Pancreas (tissue), 10 donors: Measurements from ENCODE around the gene C8G. TPM values are rescaled to one million over a fixed set of nuclear protein-coding genes. Genes with fewer than 3 reads are reported as not detected.

ENCODE experiments used
- ATAC-seq, 4 donors: fragments of 200-7000 bp; cut with Tn5 transposase; one replicate each; pipeline versions ENCODE4 v1.8.0 to v1.9.1; 2020; ENCODE audit warnings: mild to moderate bottlenecking in 4 of 4, moderate library complexity in 4 of 4
- DNase-seq, 6 donors: peaks; one replicate each; pipeline ENCODE4 v3.0.0-alpha.2; 2020
- FAIRE-seq: peaks from 2 replicates; lab custom pipeline; 2012; peaks lifted over from hg19 to GRCh38; lab: Jason Lieb, UNC
- H3K27ac ChIP-seq, 4 donors: fragments of 200-600 bp; sonication (generic); 1 replicate in 3 of 4; 2 replicates in 1 of 4; pipeline versions ENCODE4 v1.5.0 to v1.8.0; 2020
- H3K27me3 ChIP-seq, 4 donors: fragments of 200-600 bp; one replicate each; pipeline ENCODE4 v1.8.0; 2021
- H3K36me3 ChIP-seq, 3 donors: fragments of 200-600 bp; sonication (generic) in 1 of 3; one replicate each; pipeline versions ENCODE4 v1.5.0 to v1.8.0; 2020 to 2021
- H3K4me1 ChIP-seq, 3 donors: fragments of 200-600 bp; one replicate each; pipeline ENCODE4 v1.8.0; 2021
- H3K4me3 ChIP-seq, 4 donors: fragments of 200-600 bp; sonication (generic) in 2 of 4; one replicate each; pipeline versions ENCODE4 v1.5.0 to v1.8.0; 2020 to 2021
- H3K9me3 ChIP-seq, 4 donors: fragments of 200-600 bp; one replicate each; pipeline ENCODE4 v1.8.0; 2021
- WGBS, 2 donors: extraction: QIAGEN DNeasy Blood & Tissue Kit; methylation state at CpG; one replicate each; pipeline ENCODE4 v1.1.7; 2013; 5-methylcytosine and 5-hydroxymethylcytosine counted together
- intact Hi-C, 3 donors: fragments of 100-400 bp; cut with DNase I; formaldehyde crosslinking; loops; one replicate each; pipeline versions ENCODE4 v1.11.1 to v1.14.2; 2022
- polyA plus RNA-seq, 2 donors: library from polyadenylated mRNA; stranded (reverse); fragments of 200-250 nt; gene quantifications; one replicate each; pipeline ENCODE4 v1.2.3, GENCODE V29; 2013
- total RNA-seq, 6 donors: library from RNA; stranded (reverse); fragmentation: NEBNext Ultra II Directional in 4 of 6; extraction: Animal tissue kit (Norgen Biotek cat#: 25700) in 4 of 6; gene quantifications; one replicate each; pipeline versions ENCODE4 v1.2.1 to v1.2.4, GENCODE V29; 2021 to 2023
- TF ChIP-seq, protein P1 (sequence below), 4 donors: fragments of 200-600 bp; sonication (generic) in 3 of 4; IDR thresholded peaks; one replicate each; pipeline versions ENCODE4 v1.5.0 to v1.8.0; 2021; ENCODE audit warnings: antibody characterized with exemption in 4 of 4
- donor health status: healthy with polysubstance abuse.
- donor health status: DM: no; HTN: no; CAD: no; lungs with moderate emphysema.
- donor health status: DM: no; HTN: no; CAD: no.
- donor health status: control.
- donor health status: control.
- donor health status: Bipolar disorder and iron deficiency.
- donor health status: DM: yes; HTN: yes; CAD: no.
- donor health status: DM: no; HTN: no; CAD: no.
- donor health status: DM: no; HTN: no; CAD: no.
- donor health status: DM: yes; HTN: yes; CAD: no.

The C8G gene
- total and polyA plus RNA-seq, 8 donors, result 0.24 to 5.0 (median 0.84) TPM; not detected in 1

DNA sequence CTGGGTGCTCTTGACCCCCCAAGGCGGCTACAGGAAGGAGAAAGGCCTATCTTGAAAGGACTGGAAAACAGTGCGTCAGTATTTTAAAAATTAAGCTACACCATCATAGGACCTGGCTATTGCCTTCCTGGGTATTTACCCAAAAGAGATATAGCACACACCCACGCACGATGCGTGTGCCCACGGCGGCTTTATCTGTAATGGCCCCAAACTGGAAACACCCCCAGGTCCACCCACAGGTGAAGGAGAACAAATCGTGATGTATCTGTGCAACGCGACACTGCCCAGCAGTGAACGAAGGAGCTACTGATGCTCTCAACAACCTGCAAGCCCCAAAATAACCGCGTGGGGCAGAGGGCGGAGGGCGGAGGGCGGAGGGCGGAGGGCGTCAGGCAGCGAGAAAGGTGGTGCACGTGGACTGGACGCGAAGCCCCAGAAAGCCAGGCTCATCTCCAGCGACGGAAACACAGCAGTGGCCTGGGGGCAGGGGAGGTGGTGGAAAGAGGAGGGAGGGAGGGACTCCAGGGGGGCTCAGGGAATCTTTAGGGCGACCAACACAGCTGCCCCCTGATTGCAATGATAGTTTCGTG lies 19.9 kb downstream of the C8G start:
- TF ChIP-seq, protein P1, sequence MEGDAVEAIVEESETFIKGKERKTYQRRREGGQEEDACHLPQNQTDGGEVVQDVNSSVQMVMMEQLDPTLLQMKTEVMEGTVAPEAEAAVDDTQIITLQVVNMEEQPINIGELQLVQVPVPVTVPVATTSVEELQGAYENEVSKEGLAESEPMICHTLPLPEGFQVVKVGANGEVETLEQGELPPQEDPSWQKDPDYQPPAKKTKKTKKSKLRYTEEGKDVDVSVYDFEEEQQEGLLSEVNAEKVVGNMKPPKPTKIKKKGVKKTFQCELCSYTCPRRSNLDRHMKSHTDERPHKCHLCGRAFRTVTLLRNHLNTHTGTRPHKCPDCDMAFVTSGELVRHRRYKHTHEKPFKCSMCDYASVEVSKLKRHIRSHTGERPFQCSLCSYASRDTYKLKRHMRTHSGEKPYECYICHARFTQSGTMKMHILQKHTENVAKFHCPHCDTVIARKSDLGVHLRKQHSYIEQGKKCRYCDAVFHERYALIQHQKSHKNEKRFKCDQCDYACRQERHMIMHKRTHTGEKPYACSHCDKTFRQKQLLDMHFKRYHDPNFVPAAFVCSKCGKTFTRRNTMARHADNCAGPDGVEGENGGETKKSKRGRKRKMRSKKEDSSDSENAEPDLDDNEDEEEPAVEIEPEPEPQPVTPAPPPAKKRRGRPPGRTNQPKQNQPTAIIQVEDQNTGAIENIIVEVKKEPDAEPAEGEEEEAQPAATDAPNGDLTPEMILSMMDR (IDR thresholded peaks at IDR 0.05), result no peak
- intact Hi-C loops, result loop anchor here in 1 of 3 donors (5.0 kb wide), 1 partner anchor 57 kb away; no protein-coding TSS in a partner anchor
- no peak for ATAC-seq
- no peak for FAIRE-seq
- no peak for DNase-seq
- Histone ChIP-seq H3K36me3 (no peaks in the 10 kb centered on the region), H3K4me3 (no peak overlapping the region), H3K27ac (no peak overlapping the region), H3K9me3 (no peaks in the 10 kb centered on the region), H3K4me1 (peaks cover 0 to 5% (median 4%) of the 10 kb centered on the region in 3 donors), H3K27me3 (no peaks in the 10 kb centered on the region)
- 78 to 85% methylated on average over 26 of the region's 26 CpGs for WGBS, 2 donors

DNA sequence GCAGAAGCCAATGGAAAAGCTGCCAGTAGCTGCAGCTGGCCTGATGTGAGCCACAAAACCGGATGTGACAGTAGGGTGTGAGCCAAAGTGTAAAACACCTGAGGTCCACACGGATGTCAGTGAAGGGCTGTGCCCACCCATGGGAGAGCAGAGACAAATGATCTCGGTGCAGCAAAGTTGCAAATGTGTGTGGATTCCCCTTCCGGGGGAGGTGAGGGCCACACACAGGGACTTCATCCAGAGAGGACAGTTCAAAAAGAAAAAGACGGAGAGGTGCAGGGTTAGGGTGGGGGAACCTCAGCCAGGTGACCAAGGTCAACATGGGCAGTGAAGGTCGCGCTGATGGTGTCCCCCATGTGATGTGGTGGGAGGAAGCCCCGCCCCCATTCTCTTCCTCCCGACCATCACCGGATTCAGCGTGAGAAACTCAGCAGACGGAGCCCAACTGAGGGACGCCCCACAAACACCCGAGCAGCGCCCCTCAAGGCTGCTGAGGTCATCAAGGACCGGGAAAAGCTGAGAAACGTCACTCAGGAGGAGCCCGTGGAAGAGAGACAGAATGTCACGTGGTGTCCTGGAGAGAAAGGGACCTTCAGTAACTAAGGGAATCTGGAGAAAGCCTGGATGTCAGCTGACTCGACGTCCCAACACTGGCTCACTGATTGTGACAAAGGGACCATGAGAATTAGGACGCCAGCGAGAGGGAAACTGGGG lies 20.9 kb downstream of the C8G start:
- ATAC-seq (peak in 3 of 4 donors; percentile 14 to 50 (median 16)), FAIRE-seq (no peak)

DNA sequence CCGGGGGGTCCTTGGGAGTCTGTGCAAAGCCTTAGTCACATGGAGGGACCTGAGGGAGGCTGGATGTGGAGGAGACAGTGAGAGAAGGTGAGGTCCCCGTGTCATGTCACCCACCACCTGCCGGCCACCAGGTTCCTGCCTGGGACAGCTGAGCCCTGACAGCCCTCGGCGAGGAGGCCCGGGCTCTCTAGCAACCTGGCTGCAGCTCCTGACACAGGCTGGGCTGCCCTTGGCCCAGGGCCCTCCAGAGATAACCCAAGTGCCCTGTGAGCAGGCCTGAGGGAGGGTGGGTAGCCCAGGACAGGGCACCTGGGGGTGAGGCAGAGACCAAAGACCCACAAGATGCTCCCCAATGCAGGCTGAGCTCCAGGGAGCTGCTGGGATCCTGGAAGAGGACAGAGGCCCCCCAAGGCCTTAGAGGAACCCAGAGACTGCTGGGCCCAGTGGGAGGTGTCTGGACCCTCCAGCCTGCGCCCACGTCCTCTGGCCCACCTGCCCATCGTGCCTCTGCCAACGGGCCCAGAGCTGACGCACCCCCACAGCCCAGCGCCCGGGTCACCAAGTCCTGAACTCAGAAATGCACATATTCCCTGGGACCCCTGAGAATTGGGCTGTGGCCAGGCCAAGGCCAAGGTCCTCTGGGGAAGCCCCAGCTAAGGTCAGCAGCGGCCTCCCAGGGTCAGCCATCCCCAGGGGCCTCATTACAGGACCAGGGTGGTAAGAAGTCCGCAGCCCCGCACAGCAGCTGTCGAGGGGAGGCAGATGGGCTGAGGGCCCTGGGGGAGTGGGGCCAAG lies 23.5 kb downstream of the C8G start:
- intact Hi-C loops, result no loop called here
- peaks cover 0 to 5% (median 4%) of the 10 kb centered on the region in 3 donors for H3K4me1 ChIP-seq
- H3K9me3 ChIP-seq, result no peaks in the 10 kb centered on the region
- TF ChIP-seq, protein P1 (IDR thresholded peaks at IDR 0.05), result no peak
- FAIRE-seq (no peak), ATAC-seq (no peak), DNase-seq (no peak)
- H3K27me3 ChIP-seq, result no peaks in the 10 kb centered on the region
- H3K4me3 ChIP-seq, result no peak overlapping the region
- no peak overlapping the region for H3K27ac ChIP-seq
- WGBS, 2 donors, result 73 to 76% methylated on average over 14 to 17 of the region's 17 CpGs
- no peaks in the 10 kb centered on the region for H3K36me3 ChIP-seq

More for the DNA sequence above, 20.9 kb downstream of the C8G start:
- Histone ChIP-seq H3K9me3 (no peaks in the 10 kb centered on the region), H3K27me3 (no peaks in the 10 kb centered on the region), H3K4me1 (peaks cover 0 to 5% (median 4%) of the 10 kb centered on the region in 3 donors), H3K27ac (no peak overlapping the region), H3K36me3 (no peaks in the 10 kb centered on the region), H3K4me3 (no peak overlapping the region)
- 12 to 13% methylated on average over 23 of the region's 23 CpGs for WGBS, 2 donors
- DNase-seq, result no peak
- TF ChIP-seq, protein P1 (IDR thresholded peaks at IDR 0.05), result no peak
- intact Hi-C loops, result no loop called here

DNA sequence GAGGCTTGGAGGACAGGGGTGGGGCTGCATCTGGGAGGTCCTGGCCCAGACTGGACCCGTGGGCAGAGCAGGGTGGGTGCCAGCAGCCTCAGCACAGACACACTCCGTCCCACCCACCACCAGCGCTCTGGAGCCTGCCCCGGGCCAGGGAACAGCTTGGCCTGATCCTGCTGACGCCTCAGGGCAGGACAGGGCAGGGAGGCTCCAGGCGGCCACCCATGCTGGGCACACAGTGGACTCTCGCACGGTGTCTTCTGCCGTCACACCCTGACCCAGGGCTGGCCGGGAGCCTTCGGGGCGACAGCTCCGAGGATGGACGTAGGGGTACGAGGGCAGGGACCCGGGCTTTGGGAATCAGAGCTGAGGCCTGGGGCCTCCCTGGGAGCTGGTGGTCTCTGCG lies 24.1 kb downstream of the C8G start:
- no peaks in the 10 kb centered on the region for H3K36me3 ChIP-seq
- no peak overlapping the region for H3K27ac ChIP-seq
- no peak for FAIRE-seq
- TF ChIP-seq, protein P1 (IDR thresholded peaks at IDR 0.05), result no peak
- intact Hi-C loops, result no loop called here
- no peak for DNase-seq
- H3K4me3 ChIP-seq, result no peak overlapping the region
- no peak for ATAC-seq
- 84 to 85% methylated on average over 17 of the region's 17 CpGs for WGBS, 2 donors
- no peaks in the 10 kb centered on the region for H3K27me3 ChIP-seq
- H3K9me3 ChIP-seq, result no peaks in the 10 kb centered on the region
- H3K4me1 ChIP-seq, result peaks cover 0 to 5% (median 4%) of the 10 kb centered on the region in 3 donors
